Measurements from ENCODE around the gene FBXW11. TPM values are rescaled to one million over a fixed set of nuclear protein-coding genes. Genes with fewer than 3 reads are reported as not detected.

The FBXW11 gene
- total RNA-seq, 1 donor from 2014 or later: 64.7 TPM

DNA sequence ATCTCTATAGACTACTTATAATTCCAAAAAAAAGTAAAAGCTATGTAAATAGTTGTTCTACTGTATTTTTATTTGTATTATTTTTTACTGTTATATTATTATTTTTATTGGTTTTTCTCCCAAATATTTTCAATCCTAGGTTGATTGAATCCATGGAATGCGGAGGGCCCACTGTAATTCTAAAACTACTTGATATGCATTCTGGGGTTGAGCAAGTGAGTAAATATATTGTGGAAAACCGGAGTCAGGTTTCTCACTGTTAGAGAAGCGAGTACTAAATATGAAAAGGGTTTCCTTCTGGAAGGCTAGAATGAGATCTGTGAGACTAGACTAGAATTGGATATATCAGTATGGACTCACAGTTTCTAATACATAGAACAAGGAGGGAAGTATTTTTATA is 66.5 kb downstream of the FBXW11 start:
- no peak overlapping the region for H3K27ac Mint-ChIP-seq (ENCODE audit: unreplicated experiment)

DNA sequence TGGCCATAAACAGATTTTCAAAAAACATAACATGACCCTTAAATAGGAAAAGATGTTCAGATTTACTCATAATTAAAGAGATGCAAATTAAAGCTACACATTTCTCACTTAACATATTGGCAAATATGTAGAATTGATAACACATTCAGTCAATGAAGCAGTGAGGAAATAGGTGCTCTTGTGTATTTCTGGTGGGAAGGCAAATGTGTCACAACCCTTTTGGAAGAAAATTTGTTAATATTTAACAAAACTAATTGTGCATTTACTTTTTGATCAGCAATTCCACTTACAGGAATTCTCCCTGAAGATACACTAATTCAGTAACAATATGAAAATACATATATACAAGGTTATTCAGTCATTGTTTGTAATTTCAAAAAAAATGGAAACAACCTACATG is 68.1 kb downstream of the FBXW11 start:
- Mint-ChIP-seq H3K36me3 (ENCODE audit: low read depth, unreplicated experiment) (no peaks in the 10 kb centered on the region), H3K27ac (ENCODE audit: unreplicated experiment) (no peak overlapping the region), H3K4me3 (ENCODE audit: unreplicated experiment) (no peak overlapping the region), H3K27me3 (ENCODE audit: low read depth, unreplicated experiment) (no peaks in the 10 kb centered on the region), H3K4me1 (ENCODE audit: low read depth, unreplicated experiment) (peaks cover 8% of the 10 kb centered on the region), H3K9me3 (ENCODE audit: unreplicated experiment) (peaks cover 2% of the 10 kb centered on the region)
- DNase-seq (ENCODE audit: low read depth) (no peak), FAIRE-seq (no peak)
- Histone ChIP-seq H3K36me3 (ENCODE audit: insufficient read depth, low read length) (no peaks in the 10 kb centered on the region), H3K4me3 (ENCODE audit: insufficient read depth, low read depth, low read length) (no peak overlapping the region), H4K20me1 (ENCODE audit: insufficient read depth, low read length) (peaks cover 62% of the 10 kb centered on the region), H3K4me1 (ENCODE audit: insufficient read depth, low read length) (no peaks in the 10 kb centered on the region), H3K4me2 (ENCODE audit: low read length) (no peak overlapping the region), H3K9ac (ENCODE audit: low read length) (no peak overlapping the region), H3K79me2 (ENCODE audit: insufficient read depth, low read length) (peaks cover 82% of the 10 kb centered on the region), H3K9me3 (ENCODE audit: insufficient read depth, low read depth, low read length) (no peaks in the 10 kb centered on the region), H3K27ac (ENCODE audit: low read depth, low read length) (no peak overlapping the region), H2AFZ (ENCODE audit: low read depth, low read length) (no peak overlapping the region), H3K27me3 (ENCODE audit: insufficient read depth, low read length) (no peaks in the 10 kb centered on the region)
- TF ChIP-seq CTCF (IDR thresholded peaks at IDR 0.05; ENCODE audit: insufficient read depth, low read depth, low read length) (no peak), EZH2 (IDR thresholded peaks at IDR 0.05; ENCODE audit: insufficient read depth, low read length) (no peak)

More for the DNA sequence above, 66.5 kb downstream of the FBXW11 start:
- peaks cover 62% of the 10 kb centered on the region for H4K20me1 ChIP-seq (ENCODE audit: insufficient read depth, low read length)
- no peak overlapping the region for H3K4me2 ChIP-seq (ENCODE audit: low read length)
- no peak overlapping the region for H3K27ac ChIP-seq (ENCODE audit: low read depth, low read length)
- DNase-seq (ENCODE audit: low read depth) (no peak), FAIRE-seq (no peak)
- no peak overlapping the region for H3K9ac ChIP-seq (ENCODE audit: low read length)
- peaks cover 78% of the 10 kb centered on the region for H3K79me2 ChIP-seq (ENCODE audit: insufficient read depth, low read length)
- H3K4me1 Mint-ChIP-seq (ENCODE audit: low read depth, unreplicated experiment): peaks cover 13% of the 10 kb centered on the region
- no peak overlapping the region for H3K4me3 Mint-ChIP-seq (ENCODE audit: unreplicated experiment)
- H3K4me3 ChIP-seq (ENCODE audit: insufficient read depth, low read depth, low read length): no peak overlapping the region
- no peaks in the 10 kb centered on the region for H3K36me3 ChIP-seq (ENCODE audit: insufficient read depth, low read length)
- no peak for TF ChIP-seq CTCF (IDR thresholded peaks at IDR 0.05; ENCODE audit: insufficient read depth, low read depth, low read length)
- no peak for TF ChIP-seq EZH2 (IDR thresholded peaks at IDR 0.05; ENCODE audit: insufficient read depth, low read length)
- H2AFZ ChIP-seq (ENCODE audit: low read depth, low read length): no peak overlapping the region
- no peaks in the 10 kb centered on the region for H3K9me3 ChIP-seq (ENCODE audit: insufficient read depth, low read depth, low read length)
- no peaks in the 10 kb centered on the region for H3K4me1 ChIP-seq (ENCODE audit: insufficient read depth, low read length)
- no peaks in the 10 kb centered on the region for H3K27me3 Mint-ChIP-seq (ENCODE audit: low read depth, unreplicated experiment)
- H3K36me3 Mint-ChIP-seq (ENCODE audit: low read depth, unreplicated experiment): no peaks in the 10 kb centered on the region
- H3K9me3 Mint-ChIP-seq (ENCODE audit: unreplicated experiment): no peaks in the 10 kb centered on the region
- H3K27me3 ChIP-seq (ENCODE audit: insufficient read depth, low read length): no peaks in the 10 kb centered on the region

GRCh38 chr5:171937351-171937750 is 69.1 kb downstream of the FBXW11 start:
- Histone ChIP-seq H3K4me1 (ENCODE audit: insufficient read depth, low read length) (no peaks in the 10 kb centered on the region), H3K9ac (ENCODE audit: low read length) (no peak overlapping the region), H3K4me3 (ENCODE audit: insufficient read depth, low read depth, low read length) (no peak overlapping the region), H3K36me3 (ENCODE audit: insufficient read depth, low read length) (no peaks in the 10 kb centered on the region), H3K27me3 (ENCODE audit: insufficient read depth, low read length) (no peaks in the 10 kb centered on the region), H3K4me2 (ENCODE audit: low read length) (no peak overlapping the region), H2AFZ (ENCODE audit: low read depth, low read length) (no peak overlapping the region), H4K20me1 (ENCODE audit: insufficient read depth, low read length) (peaks cover 64% of the 10 kb centered on the region), H3K79me2 (ENCODE audit: insufficient read depth, low read length) (peaks cover 83% of the 10 kb centered on the region), H3K27ac (ENCODE audit: low read depth, low read length) (no peak overlapping the region), H3K9me3 (ENCODE audit: insufficient read depth, low read depth, low read length) (no peaks in the 10 kb centered on the region)
- Mint-ChIP-seq H3K27ac (ENCODE audit: unreplicated experiment) (no peak overlapping the region), H3K4me1 (ENCODE audit: low read depth, unreplicated experiment) (peaks cover 8% of the 10 kb centered on the region), H3K9me3 (ENCODE audit: unreplicated experiment) (peaks cover 2% of the 10 kb centered on the region), H3K27me3 (ENCODE audit: low read depth, unreplicated experiment) (no peaks in the 10 kb centered on the region), H3K36me3 (ENCODE audit: low read depth, unreplicated experiment) (no peaks in the 10 kb centered on the region), H3K4me3 (ENCODE audit: unreplicated experiment) (no peak overlapping the region)
- FAIRE-seq (no peak), DNase-seq (ENCODE audit: low read depth) (no peak)
- TF ChIP-seq EZH2 (IDR thresholded peaks at IDR 0.05; ENCODE audit: insufficient read depth, low read length) (no peak), CTCF (IDR thresholded peaks at IDR 0.05; ENCODE audit: insufficient read depth, low read depth, low read length) (no peak)

All from astrocyte (in vitro differentiated cells and primary cell).